M059J (cell line): Measurements from ENCODE around the gene MYOC. TPM values are rescaled to one million over a fixed set of nuclear protein-coding genes. Genes with fewer than 3 reads are reported as not detected.
"Not testable (repeated sequence)": the region's sequence is repeated elsewhere in the genome, so short reads cannot be mapped to it uniquely, and the experiment has no call there.

ENCODE experiments used
- DNase-seq: peaks from one replicate; pipeline ENCODE4 v3.0.0-alpha.2; 2012; ENCODE audit warnings: low read depth
- total RNA-seq: library from RNA; depleted of rRNA; stranded (reverse); fragments of >200 nt; shearing (Covaris generic); gene quantifications from 2 replicates; pipeline ENCODE4 v1.2.3, GENCODE V29; 2014

MYOC gene
- total RNA-seq, 1 experiment from 2014 or later: not detected

- no peak for DNase-seq
These were observed 1.3 kb upstream of the MYOC start for GRCh38 chr1:171653796-171654195.

- peak; percentile 5 for DNase-seq
These were observed 6.3 kb downstream of the MYOC start for GRCh38 chr1:171646249-171646560.

GRCh38 chr1:171645553-171646248 is 6.8 kb downstream of the MYOC start:
- peak; percentile 4 for DNase-seq

GRCh38 chr1:171644805-171645483 is 7.5 kb downstream of the MYOC start:
- peak; percentile 86 for DNase-seq

- no peak for DNase-seq
These were observed 9.3 kb downstream of the MYOC start for GRCh38 chr1:171643156-171643555.

GRCh38 chr1:171642197-171642596 is 10.3 kb downstream of the MYOC start:
- DNase-seq: no peak

GRCh38 chr1:171641076-171641864 is 11.2 kb downstream of the MYOC start:
- no peak for DNase-seq

GRCh38 chr1:171640225-171640624 is 12.3 kb downstream of the MYOC start:
- DNase-seq: no peak

GRCh38 chr1:171637928-171638576 is 14.4 kb downstream of the MYOC start:
- DNase-seq: no peak

- DNase-seq: peak; percentile 12
These were observed 16.3 kb downstream of the MYOC start for GRCh38 chr1:171636141-171636540.

- no peak for DNase-seq
These were observed 16.8 kb downstream of the MYOC start for GRCh38 chr1:171635661-171636060.

GRCh38 chr1:171628225-171628624 is 24.3 kb downstream of the MYOC start:
- DNase-seq: no peak

- DNase-seq: no peak
These were observed 25.5 kb downstream of the MYOC start for GRCh38 chr1:171627020-171627419.

- DNase-seq: no peak
These were observed 27.3 kb downstream of the MYOC start for GRCh38 chr1:171625225-171625624.

- DNase-seq: no peak
These were observed 28.7 kb downstream of the MYOC start for GRCh38 chr1:171623651-171624331.

- no peak for DNase-seq
These were observed 30.4 kb downstream of the MYOC start, which contains the start of gene MYOCOS for GRCh38 chr1:171622152-171622462. TSS of gene MYOCOS (plus strand) at chr1:171622243. CDS start at chr1:171623884, 1,641 bp downstream.

GRCh38 chr1:171616586-171616985 is 35.9 kb downstream of the MYOC start:
- no peak for DNase-seq

GRCh38 chr1:171615122-171615906 is 37.2 kb downstream of the MYOC start:
- not testable (repeated sequence) for DNase-seq

GRCh38 chr1:171613282-171613681 is 39.2 kb downstream of the MYOC start:
- DNase-seq: no peak

- peak; percentile 45 for DNase-seq
These were observed 41.2 kb downstream of the MYOC start for GRCh38 chr1:171611306-171611705.

GRCh38 chr1:171610385-171610784 is 42.1 kb downstream of the MYOC start:
- DNase-seq: peak; percentile 39
